PC-9 (cell line): Measurements from ENCODE around the gene NAT10.

Experiments used
- CTCF ChIP-seq: fragments of 200-600 bp; sonication (generic); conservative IDR thresholded peaks from 2 replicates; pipeline ENCODE4 v1.6.1; 2017; ENCODE audit warnings: mixed run types, antibody characterized with exemption, mild to moderate bottlenecking, moderate library complexity
- EZH2 ChIP-seq: fragments of 200-600 bp; sonication (generic); IDR thresholded peaks from 2 replicates; pipeline ENCODE4 v1.8.0; 2017; ENCODE audit warnings: antibody characterized with exemption, low read depth

- TF ChIP-seq CTCF (no peak), EZH2 (no peak)
Observed at GRCh38 chr11:34165121-34165520, 59.7 kb downstream of the NAT10 start.
